Natural killer cell (primary cell): Measurements from ENCODE around the gene KCTD16. TPM values are rescaled to one million over a fixed set of nuclear protein-coding genes. Genes with fewer than 3 reads are reported as not detected.

Experiments
- ATAC-seq, 3 donors: fragments of 150-1000 bp in 2 of 3; fragments of 200-7000 bp in 1 of 3; cut with Tn5 transposase; 1 replicate in 1 of 3; 2 replicates in 2 of 3; pipeline ENCODE4 v1.10.0; 2021; ENCODE audit warnings: mild to moderate bottlenecking in 2 of 3, moderate library complexity in 2 of 3
- DNase-seq, 2 donors: peaks; one replicate each; pipeline versions ENCODE4 v3.0.0 to v3.0.0-alpha.2; 2013 to 2021; ENCODE audit warnings: mixed read lengths in 1 of 2
- H3K27ac ChIP-seq: one replicate; pipeline ENCODE4 v1.5.1; 2013; ENCODE audit warnings: mild to moderate bottlenecking, low read length
- H3K27me3 ChIP-seq: one replicate; pipeline ENCODE4 v1.6.1; 2013; ENCODE audit warnings: low read length; ENCODE audit not compliant: control insufficient read depth, insufficient read depth
- H3K36me3 ChIP-seq: one replicate; pipeline ENCODE4 v1.6.1; 2013; ENCODE audit warnings: low read length; ENCODE audit not compliant: control insufficient read depth, insufficient read depth
- H3K4me1 ChIP-seq: one replicate; pipeline ENCODE4 v1.6.1; 2013; ENCODE audit warnings: low read length; ENCODE audit not compliant: control insufficient read depth, insufficient read depth
- H3K4me3 ChIP-seq: one replicate; pipeline ENCODE4 v1.5.1; 2013; ENCODE audit warnings: low read length
- H3K9me3 ChIP-seq: one replicate; pipeline ENCODE4 v1.6.1; 2013; ENCODE audit warnings: low read length; ENCODE audit not compliant: control insufficient read depth, insufficient read depth
- H3K27ac Mint-ChIP-seq, 2 donors: one replicate each; pipeline ENCODE4 v1.8.0; 2022; ENCODE audit warnings: mild to moderate bottlenecking in 2 of 2, mixed read lengths in 2 of 2, moderate library complexity in 1 of 2
- H3K27me3 Mint-ChIP-seq, 2 donors: one replicate each; pipeline ENCODE4 v1.8.0; 2022; ENCODE audit warnings: low read depth in 2 of 2, mixed read lengths in 2 of 2
- H3K36me3 Mint-ChIP-seq: one replicate; pipeline ENCODE4 v1.8.0; 2022; ENCODE audit warnings: mixed read lengths
- H3K4me1 Mint-ChIP-seq, 2 donors: one replicate each; pipeline ENCODE4 v1.8.0; 2022; ENCODE audit warnings: mixed read lengths in 2 of 2
- H3K4me3 Mint-ChIP-seq: one replicate; pipeline ENCODE4 v1.8.0; 2022; ENCODE audit warnings: mild to moderate bottlenecking, moderate library complexity, mixed read lengths
- H3K9me3 Mint-ChIP-seq, 2 donors: one replicate each; pipeline ENCODE4 v1.8.0; 2022; ENCODE audit warnings: mixed read lengths in 2 of 2
- CTCF ChIP-seq: fragments of 200-600 bp; IDR thresholded peaks from one replicate; pipeline ENCODE4 v1.8.0; 2022; ENCODE audit warnings: antibody characterized with exemption
- WGBS: methylation state at CpG from one replicate; pipeline ENCODE4 v1.1.7; 2013; ENCODE audit warnings: missing lambda C conversion rate; ENCODE audit not compliant: insufficient coverage; 5-methylcytosine and 5-hydroxymethylcytosine counted together
- intact Hi-C: fragments of 100-400 bp; cut with micrococcal nuclease; formaldehyde crosslinking; loops from one replicate; pipeline ENCODE4 v1.14.2; 2022
- total RNA-seq, 4 donors: library from RNA; stranded (reverse); fragments of 120-200 nt in 1 of 4; gene quantifications; one replicate each; pipeline versions ENCODE4 v1.2.3 to v1.2.4, GENCODE V29; 2013 to 2022

The KCTD16 gene
- total RNA-seq, 3 donors from 2014 or later (not counting 1 experiment from before 2014, with no cell fraction given) = 0.16 TPM; not detected in 2

- DNase-seq (no peak), ATAC-seq (no peak)
- Mint-ChIP-seq H3K9me3 (no peaks in the 10 kb centered on the region), H3K4me3 (no peak overlapping the region), H3K27me3 (no peaks in the 10 kb centered on the region), H3K36me3 (no peaks in the 10 kb centered on the region), H3K27ac (no peak overlapping the region), H3K4me1 (no peaks in the 10 kb centered on the region)
- intact Hi-C loops = no loop called here
- Histone ChIP-seq H3K27me3 (no peaks in the 10 kb centered on the region), H3K27ac (no peak overlapping the region), H3K9me3 (no peaks in the 10 kb centered on the region), H3K4me1 (no peaks in the 10 kb centered on the region), H3K4me3 (no peak overlapping the region), H3K36me3 (no peaks in the 10 kb centered on the region)
- 87% methylated on average over 4 of the region's 4 CpGs for WGBS
- no peak for TF ChIP-seq CTCF
Measured at GRCh38 chr5:144315026-144315425, 144.4 kb downstream of the KCTD16 start.

GRCh38 chr5:144315994-144316634, 145.4 kb downstream of the KCTD16 start:
- H3K4me3 Mint-ChIP-seq = no peak overlapping the region
- intact Hi-C loops = no loop called here
- Histone ChIP-seq H3K9me3 (no peaks in the 10 kb centered on the region), H3K4me3 (no peak overlapping the region), H3K27me3 (no peaks in the 10 kb centered on the region), H3K4me1 (no peaks in the 10 kb centered on the region), H3K36me3 (no peaks in the 10 kb centered on the region), H3K27ac (no peak overlapping the region)
- DNase-seq = no peak
- no peaks in the 10 kb centered on the region for H3K9me3 Mint-ChIP-seq
- ATAC-seq = no peak
- 92% methylated on average over 6 of the region's 12 CpGs for WGBS
- no peaks in the 10 kb centered on the region for H3K36me3 Mint-ChIP-seq
- no peaks in the 10 kb centered on the region for H3K4me1 Mint-ChIP-seq
- no peak for TF ChIP-seq CTCF
- H3K27me3 Mint-ChIP-seq = no peaks in the 10 kb centered on the region
- no peak overlapping the region for H3K27ac Mint-ChIP-seq

GRCh38 chr5:144318011-144318410, 147.3 kb downstream of the KCTD16 start:
- WGBS = 93% methylated on average over 3 of the region's 3 CpGs

More at GRCh38 chr5:144318011-144318410, 147.3 kb downstream of the KCTD16 start:
- Histone ChIP-seq H3K4me3 (no peak overlapping the region), H3K36me3 (no peaks in the 10 kb centered on the region), H3K27me3 (no peaks in the 10 kb centered on the region), H3K9me3 (no peaks in the 10 kb centered on the region), H3K27ac (no peak overlapping the region), H3K4me1 (no peaks in the 10 kb centered on the region)
- Mint-ChIP-seq H3K27me3 (no peaks in the 10 kb centered on the region), H3K4me1 (no peaks in the 10 kb centered on the region), H3K9me3 (no peaks in the 10 kb centered on the region), H3K36me3 (no peaks in the 10 kb centered on the region), H3K4me3 (no peak overlapping the region), H3K27ac (no peak overlapping the region)
- TF ChIP-seq CTCF = no peak
- intact Hi-C loops = no loop called here
- DNase-seq (no peak), ATAC-seq (no peak)
